ENCODE measurements around the gene SPHKAP.
"Not testable (repeated sequence)": the region's sequence is repeated elsewhere in the genome, so short reads cannot be mapped to it uniquely, and the experiment has no call there.

SPHKAP gene, protein sequence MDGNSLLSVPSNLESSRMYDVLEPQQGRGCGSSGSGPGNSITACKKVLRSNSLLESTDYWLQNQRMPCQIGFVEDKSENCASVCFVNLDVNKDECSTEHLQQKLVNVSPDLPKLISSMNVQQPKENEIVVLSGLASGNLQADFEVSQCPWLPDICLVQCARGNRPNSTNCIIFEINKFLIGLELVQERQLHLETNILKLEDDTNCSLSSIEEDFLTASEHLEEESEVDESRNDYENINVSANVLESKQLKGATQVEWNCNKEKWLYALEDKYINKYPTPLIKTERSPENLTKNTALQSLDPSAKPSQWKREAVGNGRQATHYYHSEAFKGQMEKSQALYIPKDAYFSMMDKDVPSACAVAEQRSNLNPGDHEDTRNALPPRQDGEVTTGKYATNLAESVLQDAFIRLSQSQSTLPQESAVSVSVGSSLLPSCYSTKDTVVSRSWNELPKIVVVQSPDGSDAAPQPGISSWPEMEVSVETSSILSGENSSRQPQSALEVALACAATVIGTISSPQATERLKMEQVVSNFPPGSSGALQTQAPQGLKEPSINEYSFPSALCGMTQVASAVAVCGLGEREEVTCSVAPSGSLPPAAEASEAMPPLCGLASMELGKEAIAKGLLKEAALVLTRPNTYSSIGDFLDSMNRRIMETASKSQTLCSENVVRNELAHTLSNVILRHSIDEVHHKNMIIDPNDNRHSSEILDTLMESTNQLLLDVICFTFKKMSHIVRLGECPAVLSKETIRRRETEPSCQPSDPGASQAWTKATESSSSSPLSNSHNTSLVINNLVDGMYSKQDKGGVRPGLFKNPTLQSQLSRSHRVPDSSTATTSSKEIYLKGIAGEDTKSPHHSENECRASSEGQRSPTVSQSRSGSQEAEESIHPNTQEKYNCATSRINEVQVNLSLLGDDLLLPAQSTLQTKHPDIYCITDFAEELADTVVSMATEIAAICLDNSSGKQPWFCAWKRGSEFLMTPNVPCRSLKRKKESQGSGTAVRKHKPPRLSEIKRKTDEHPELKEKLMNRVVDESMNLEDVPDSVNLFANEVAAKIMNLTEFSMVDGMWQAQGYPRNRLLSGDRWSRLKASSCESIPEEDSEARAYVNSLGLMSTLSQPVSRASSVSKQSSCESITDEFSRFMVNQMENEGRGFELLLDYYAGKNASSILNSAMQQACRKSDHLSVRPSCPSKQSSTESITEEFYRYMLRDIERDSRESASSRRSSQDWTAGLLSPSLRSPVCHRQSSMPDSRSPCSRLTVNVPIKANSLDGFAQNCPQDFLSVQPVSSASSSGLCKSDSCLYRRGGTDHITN (N-terminal part only)

DNA sequence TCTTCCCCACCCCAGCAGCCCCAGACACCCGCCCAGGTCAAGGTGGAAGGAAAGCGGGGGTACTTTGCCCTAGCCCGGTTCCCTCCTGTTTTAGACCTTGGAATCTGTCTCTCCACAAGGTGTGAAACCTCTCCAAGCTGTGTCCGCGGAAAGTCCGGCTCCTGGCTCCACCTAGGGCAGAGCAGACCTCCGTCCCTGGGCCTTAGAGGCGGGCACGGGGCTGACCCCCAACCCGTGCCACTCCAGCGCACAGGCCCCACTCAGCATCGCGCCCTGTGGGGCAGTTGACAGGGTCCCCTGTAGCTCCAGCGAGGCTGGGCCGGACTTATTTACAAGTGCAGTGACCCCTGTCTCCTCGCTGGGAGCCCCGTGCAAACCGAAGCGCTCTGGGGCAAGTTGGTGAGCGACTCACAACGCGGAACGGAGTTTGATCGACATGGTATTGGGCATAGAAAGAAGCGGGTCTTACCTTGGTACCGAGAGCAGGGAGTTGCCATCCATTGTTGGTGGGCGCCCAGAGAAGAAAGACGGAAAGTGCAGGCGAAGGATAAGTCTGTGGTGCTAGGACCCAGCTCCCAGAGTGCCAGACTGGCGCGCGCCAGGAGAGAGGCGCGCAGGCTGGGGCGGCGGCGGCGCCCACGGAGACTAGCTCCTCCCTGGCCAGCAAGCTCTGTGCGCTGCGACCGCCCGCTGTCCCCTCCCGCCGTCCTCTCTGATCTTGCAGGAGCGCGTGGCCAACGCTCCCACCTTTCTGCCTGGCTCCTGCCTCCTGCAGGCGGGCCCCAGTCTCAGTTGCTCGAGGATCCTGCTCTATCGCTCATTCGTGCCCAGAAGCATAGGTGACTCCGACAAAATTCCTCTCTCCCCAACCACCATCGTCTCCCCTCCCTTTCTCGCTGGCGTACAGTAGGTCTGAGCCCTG is at the start of gene SPHKAP:
TSS of gene SPHKAP (minus strand) at position 590 of the 922 bp plus-strand sequence. CDS start at position 501, 89 bp downstream.
- DNase-seq: no peak

DNA sequence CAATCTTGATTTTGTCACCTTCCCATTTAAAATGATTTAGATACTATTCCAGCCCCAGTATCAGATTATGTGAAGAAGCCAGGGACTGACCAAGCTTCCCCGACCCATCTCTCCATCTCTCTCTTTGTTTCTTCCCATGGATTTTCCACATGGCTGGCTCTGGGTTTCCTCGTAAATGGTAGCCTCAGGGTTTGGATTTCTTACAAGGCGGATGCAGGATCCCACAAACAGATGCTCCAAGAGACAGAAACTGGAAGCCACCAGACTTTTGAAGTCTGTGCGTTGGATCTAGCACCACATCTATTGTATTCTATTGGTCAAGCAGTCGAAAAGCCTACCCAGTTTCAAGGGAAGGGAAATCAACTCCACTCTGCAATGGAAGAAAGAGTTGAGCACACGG is 46.0 kb upstream of the SPHKAP start:
- no peak for DNase-seq

DNA sequence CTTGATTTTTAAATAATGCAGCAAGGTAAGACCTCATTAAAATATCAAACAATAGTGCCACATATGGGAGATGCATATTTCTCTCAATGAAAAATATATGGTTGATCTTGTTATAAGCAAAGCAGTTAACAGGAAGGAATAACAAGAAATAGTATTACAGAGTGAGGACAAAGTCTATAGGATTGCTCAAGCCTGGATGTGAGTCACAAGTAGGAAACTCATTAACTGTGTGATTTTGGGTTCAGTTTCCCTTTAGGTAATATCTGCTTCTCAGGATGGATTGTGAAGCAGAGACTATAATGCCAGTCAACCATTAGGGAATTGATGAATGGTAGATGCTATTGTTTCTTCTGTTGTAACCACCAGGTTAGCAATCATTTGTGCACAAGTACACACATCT is 42.9 kb upstream of the SPHKAP start:
- DNase-seq: no peak

DNA sequence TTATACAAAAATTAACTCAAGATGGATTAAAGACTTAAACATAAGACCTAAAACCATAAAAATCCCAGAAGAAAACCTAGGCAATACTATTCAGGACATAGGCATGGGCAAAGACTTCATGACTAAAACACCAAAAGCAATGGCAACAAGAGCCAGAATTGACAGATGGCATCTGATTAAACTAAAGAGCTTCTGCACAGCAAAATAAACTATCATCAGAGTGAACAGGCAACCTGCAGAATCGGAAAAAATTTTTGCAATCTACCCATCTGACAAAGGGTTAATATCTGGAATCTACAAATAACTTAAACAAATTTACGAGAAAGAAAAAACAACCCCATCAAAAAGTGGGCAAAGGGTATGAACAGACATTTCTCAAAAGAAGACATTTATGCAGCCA is 37.1 kb upstream of the SPHKAP start:
- not testable (repeated sequence) for DNase-seq

DNA sequence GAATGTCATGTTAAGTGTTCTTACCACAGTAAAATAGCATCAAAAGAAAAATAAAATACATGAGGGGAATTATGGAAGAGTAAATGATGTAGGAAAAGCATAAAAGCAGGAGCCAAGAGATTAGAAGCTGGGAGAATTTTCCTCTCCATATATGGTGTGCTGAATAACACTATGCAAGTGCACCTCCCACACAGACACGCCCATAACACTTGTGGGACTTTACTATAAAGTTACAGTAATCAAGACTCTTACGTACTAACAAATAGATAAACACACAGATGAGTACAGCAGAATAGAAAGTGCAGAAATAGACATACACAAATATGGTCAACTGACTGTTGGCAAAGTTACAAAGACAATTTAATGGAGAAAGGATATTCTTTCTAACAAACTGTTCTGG is 16.0 kb upstream of the SPHKAP start:
- no peak for DNase-seq

DNA sequence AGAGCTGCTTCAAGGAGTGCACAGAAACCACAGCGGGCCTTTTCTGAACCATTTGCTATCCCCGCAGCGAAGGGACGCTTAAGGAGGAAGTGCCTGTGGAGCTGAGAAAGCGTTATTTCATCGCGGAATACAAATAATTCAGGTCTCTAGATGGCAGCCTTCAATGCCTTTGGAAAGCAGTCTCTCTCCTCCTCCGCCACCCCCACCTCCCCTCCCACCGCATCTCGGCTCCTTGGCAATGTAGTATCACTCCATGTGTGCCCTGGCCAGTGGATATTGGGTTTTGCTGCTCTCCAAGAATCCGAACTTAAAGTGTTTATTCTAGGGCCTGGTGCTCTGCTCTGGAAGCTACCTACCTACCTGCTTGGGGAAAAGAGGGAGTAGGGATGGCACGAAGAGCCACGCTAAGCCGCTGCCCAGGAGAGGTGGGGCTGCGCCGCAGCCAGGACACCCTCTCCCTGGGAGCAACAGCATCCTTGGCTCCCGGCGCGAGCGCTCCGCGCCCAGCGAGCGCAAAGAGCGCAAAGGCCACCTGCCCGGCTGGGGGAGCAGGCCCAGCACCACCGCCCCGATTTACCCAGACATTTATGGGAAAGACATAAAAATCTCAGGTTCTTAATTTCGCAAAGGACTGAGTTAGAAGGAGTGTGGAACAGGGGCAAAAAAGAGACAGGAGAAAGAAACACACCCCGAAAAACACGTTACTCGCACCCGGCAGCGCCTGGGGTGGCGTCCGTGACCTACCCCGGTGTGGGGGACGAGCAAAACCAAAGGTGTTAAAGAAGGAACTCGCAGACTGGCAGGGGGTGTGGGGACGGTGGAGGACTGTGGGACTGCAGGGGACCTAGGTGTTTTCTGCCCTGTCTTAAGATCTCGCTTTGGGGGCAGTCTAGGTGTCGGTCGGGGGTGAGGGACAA is 1.0 kb downstream of the SPHKAP start:
- DNase-seq: no peak

DNA sequence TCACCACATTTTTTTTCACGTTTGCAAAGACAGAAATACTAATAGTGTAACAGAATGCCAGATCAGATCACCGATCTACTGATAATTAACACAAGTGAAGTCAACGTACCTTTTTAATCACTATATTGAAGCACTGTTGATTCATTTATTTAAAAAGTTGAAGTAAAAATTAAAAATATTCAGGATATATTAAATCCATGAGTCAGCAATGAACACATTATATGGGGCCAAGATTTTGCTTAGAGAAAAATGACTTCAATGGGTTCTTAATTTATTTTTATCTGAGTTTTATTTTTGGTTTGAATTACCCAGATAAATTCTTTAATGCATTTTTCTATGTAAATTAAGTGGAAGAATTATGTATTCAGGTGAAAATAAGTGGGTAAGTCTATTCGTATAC is 14.2 kb downstream of the SPHKAP start:
- DNase-seq: no peak

DNA sequence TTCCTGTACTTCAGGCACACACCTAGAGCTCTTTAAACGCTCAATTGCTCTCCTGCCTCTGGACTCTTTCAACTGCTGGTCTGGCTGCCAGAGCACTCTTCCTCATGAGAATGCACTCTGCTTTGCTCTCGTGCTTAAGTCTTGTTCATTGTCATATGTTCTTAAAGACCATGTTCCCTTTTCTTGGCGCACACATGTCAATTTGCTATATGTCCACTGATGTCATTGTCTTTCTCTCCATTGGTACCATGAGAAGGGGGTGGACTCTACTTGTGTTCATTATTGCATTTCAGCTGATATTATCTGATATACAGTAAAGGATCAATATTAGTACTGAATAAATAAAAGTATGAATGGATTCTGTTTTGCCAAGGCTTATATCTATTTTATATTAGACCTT is 16.8 kb downstream of the SPHKAP start:
- no peak for DNase-seq

DNA sequence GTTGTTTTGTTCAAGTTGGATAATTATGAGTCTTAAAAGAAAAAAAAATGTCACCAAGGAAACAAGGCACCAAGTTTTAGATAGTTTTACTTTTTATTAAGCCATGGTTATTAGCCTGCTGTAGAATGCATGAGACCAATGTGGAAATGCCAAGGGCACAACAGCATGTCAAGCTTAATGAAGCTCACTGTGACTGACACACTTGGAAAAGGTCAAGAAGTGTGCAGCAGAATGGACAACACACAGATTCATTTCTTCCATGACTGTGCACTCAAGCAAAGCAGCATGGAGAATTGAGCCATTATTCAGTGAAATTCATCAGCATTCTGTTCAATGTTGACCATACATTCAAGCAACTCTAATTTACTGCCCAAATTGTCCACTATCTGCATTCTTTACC is 23.6 kb downstream of the SPHKAP start:
- no peak for DNase-seq

DNA sequence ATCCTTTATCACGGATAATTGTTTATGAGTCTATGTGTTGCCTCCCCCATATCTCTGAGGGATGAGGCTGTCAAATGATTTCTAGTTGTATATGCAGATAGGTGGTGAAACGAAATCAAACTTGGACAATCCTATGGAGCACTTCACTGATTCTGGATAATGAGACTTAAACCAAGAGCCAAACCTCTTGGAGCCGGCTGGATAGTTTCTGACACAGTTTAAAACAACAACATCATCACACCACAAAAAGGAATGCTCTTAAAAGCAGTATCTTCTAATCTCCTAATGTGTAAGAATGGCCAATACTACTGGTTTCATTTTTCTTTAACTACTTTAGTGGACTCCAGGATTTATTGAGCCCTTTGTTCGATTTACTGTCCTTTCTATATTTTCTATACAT is 36.5 kb downstream of the SPHKAP start:
- DNase-seq: no peak

DNA sequence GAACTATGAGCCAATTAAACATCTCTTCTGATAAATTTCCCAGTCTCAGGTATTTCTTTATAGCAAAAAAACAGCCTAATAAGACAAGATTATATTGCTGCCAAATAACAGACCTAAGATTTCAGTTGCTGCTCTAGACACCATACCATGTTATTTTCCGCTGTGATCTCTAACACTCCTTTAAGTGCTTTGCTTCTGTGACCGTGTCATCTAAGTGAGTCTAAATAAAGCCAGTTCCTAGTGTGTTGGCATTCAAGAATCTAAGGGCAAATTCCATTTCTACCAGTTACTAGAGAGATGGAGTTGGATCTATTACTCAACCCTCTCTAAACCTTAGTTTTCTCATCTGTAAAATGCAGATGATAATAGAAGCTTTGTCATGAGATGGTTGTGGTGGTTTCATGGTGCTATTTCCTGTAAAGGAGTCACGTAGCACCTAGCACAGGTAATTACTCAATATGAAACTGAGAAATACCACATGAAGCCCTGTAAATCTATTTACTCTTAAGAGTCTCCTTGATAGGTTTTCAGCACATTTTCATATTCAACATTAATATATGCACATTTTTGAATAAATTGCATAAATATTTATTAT is 40.5 kb downstream of the SPHKAP start:
- DNase-seq: no peak

DNA sequence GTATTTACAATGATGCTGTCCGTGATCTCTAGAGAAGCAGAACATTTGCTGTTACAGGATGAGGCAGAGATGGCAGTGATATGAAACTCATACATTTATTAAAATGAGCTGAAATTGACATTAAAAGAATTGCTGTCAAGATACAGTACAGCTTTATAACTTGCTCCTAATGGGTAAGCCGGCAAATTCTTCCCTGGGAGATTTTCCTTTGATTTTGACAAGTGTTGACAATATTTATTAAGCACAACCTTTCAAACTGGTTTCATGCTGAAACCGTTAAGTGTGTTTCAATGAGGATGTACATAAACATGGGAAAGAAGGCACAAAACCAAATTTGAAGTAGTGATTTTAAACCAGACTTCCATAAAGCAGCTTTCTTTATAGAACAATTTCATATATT is 45.5 kb downstream of the SPHKAP start:
- DNase-seq: no peak

DNA sequence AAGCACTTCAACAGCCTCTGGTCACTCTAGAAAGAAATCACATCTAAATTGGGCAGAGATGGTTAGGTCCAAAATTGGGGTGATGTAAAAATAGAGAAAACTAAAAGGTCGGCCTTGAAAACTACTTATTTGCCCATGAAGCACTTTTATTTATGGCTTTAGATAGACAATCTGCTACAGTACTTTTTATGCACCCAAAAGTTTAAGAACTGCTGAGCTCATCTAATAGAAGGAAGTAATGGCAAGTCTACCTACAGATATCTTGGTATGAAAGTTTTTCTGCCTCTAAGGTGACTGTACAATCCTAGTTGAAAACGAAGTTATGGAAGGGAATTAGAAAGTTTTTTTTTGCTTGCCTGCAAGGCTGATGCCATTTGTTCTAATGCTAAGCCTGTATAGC is 46.2 kb downstream of the SPHKAP start:
- no peak for DNase-seq

DNA sequence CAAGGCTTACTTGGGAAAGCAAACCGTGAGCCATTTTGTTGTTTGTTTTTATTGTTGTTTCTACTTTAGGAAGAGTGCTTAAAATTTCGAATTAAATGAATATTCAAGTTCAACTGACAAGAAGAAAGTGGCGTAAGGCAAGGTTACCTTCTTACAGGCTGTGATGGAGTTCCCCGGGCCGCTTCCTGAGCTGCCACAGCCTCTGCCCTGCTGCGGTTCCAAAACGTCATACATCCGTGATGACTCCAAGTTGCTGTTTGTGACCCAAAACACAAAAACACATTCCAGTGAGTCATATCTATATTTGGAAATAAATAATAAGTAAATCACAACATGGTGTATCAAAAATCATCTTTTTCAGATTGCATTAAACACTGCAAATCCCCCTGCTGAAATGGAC is 49.7 kb downstream of the SPHKAP start:
- DNase-seq: no peak

DNA sequence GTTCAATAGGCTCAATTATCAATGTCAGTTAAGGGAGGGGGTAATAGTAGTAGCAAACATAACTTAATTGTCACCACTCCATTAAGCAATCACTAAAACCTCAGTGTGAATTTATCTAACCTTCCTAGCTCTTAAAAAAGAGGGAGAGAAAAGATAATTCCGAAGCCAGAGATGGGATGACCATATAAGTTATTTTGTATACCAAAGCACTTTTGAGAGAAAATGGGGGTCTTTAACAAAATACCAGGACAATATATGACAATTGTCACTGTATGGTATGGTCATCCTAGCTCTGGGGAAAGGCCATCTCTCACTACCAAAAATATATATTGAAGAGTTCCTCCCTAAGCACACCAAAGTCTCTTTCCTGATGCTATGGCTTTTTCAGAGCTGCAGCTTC is 55.1 kb downstream of the SPHKAP start:
- DNase-seq: no peak

DNA sequence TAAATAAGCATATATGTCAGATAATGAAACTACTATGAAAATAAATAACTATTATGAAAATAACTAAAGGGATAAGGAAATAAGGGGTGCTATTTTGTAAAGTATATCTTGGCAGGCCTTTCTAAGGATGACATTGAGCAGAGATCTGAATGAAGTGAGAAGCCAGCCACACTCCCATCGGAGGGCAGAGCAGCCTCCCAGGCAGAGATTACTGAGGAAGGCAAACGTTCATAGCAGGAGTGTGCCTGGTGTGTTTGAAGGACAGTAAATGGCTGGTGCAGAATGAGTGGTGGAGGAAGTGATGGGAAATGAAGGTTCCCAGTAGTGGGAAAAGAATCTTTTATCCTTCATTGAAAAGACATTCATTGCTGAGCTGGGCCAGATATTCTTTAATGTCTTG is 62.5 kb downstream of the SPHKAP start:
- DNase-seq: no peak

DNA sequence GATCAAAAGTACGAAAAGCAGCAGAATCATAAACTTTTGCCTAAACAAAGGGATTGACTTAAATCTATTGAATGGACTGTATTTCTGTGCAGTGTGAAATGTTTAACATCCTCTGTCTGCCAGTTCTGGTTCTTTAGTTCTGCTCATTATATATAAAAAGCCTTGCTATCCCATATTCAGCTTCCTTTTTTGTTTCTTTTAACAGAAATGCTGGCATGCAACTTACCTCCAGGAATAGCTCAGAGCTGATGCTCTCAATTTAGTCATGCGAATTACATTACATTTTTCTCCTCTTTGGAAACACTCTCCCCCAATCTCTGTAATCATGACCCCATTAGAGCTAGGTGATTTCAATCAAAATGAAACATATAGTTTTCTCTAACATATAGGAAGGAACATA is 73.6 kb downstream of the SPHKAP start:
- no peak for DNase-seq

DNA sequence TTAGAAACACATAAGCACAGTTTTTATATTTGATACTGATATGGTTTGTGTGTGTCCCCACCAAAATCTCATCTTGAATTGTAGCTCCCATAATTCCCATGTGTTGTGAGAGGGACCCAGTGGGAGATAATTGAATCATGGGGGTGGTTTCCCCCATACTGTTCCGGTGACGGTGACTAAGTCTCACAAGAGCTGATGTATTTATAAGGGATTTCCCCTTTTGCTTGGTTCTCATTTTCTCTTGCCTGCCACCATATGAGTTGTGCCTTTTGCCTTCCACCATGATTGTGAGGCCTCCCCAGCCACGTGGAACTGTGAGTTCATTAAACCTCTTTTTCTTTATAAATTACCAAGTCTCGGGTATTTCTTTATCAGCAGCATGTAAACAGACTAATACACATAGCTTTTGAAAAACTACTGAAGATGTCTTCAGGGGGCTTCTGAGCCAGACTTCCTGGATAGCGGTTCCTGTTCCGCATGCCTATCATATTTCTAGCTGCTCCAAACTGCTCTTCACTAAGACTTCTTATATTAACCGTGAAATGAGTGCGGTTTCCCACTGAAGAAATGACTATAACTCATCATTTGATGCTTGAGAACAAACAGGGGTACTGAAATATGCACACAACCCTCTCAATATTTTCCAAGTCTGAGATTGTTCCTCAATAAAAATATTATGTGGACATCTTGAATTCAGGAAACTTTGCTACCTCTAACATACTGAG is 75.8 kb downstream of the SPHKAP start:
- no peak for DNase-seq

DNA sequence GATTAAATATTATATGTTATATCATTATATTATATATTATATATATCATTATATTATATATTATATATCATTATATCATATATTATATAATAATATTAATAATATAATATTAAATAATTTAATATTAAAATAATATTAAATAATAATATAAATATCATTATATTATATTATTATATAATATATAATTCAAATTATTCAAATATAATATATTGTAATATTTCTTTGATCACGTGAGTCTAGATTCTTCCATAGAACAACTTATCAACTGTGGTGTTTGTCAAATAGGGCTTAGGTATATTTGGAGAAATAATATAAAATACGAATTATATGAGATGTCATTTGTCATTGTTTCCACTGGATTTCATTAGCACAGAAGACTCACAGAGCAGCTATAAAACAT is 77.3 kb downstream of the SPHKAP start:
- no peak for DNase-seq

DNA sequence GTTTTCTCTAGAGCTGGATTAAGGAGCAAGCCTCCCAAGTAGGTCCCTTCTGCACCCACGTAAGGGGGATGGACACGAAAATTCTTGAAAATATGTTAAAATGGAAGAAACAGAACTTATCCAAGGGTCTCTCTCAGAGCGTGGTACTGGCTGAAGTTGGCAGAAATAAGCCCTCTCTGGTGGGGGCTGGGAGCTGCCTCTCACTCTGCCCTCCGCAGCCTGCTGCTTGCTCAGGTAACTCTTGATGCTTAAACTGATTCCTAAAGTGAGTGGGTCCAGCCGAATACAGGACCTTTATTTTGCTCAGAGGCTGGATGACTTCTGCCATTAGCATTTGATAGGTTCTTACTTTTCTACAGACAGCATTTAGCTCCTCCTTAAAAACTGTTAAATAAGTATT is 78.1 kb downstream of the SPHKAP start:
- no peak for DNase-seq

Measured in CD4-positive, alpha-beta T cell treated with Interleukin-10 for 1 hour (primary cell).